SU-DHL-6 (cell line): ENCODE data around the gene MICAL2.

Experiments used
- H2AFZ ChIP-seq: fragments of 200-600 bp; sonication (generic); 2 replicates; pipeline ENCODE4 v1.6.1; 2014; ENCODE audit warnings: low read depth, mild to moderate bottlenecking, moderate library complexity, mixed read lengths, antibody characterized with exemption, low read length; ENCODE audit not compliant: severe bottlenecking
- H3F3A ChIP-seq: fragments of 200-600 bp; shearing (Covaris generic); 2 replicates; pipeline ENCODE4 v1.6.0; 2016; ENCODE audit warnings: antibody characterized with exemption, mild to moderate bottlenecking; ENCODE audit not compliant: insufficient read depth
- H3K27ac ChIP-seq: fragments of 200-600 bp; sonication (generic); 2 replicates; pipeline ENCODE4 v1.5.1; 2016; ENCODE audit warnings: low read depth, mild to moderate bottlenecking, low read length, moderate library complexity, mixed read lengths
- H3K27me3 ChIP-seq: fragments of 200-600 bp; sonication (generic), shearing (Covaris generic); 2 replicates; pipeline ENCODE4 v1.6.0; 2014; ENCODE audit warnings: mild to moderate bottlenecking, low read length
- H3K36me3 ChIP-seq: fragments of 200-600 bp; sonication (generic); 2 replicates; pipeline ENCODE4 v1.6.1; 2014; ENCODE audit warnings: mild to moderate bottlenecking, low read length, mixed read lengths
- H3K4me2 ChIP-seq: fragments of 300-600, 200-600 bp; shearing (Covaris generic), sonication (generic); 2 replicates; pipeline ENCODE4 v1.6.0; 2014; ENCODE audit warnings: low read length, low read depth, mild to moderate bottlenecking; ENCODE audit not compliant: poor library complexity, severe bottlenecking
- H3K4me3 ChIP-seq: fragments of 200-600 bp; sonication (generic); 2 replicates; pipeline ENCODE4 v1.5.1; 2014; ENCODE audit warnings: antibody characterized with exemption, low read length, mild to moderate bottlenecking, mixed read lengths; ENCODE audit not compliant: insufficient read depth, poor library complexity, severe bottlenecking
- H3K79me2 ChIP-seq: fragments of 200-600 bp; sonication (generic); 2 replicates; pipeline ENCODE4 v1.6.1; 2014; ENCODE audit warnings: mild to moderate bottlenecking, low read length, moderate library complexity; ENCODE audit not compliant: insufficient read depth
- H3K9ac ChIP-seq: fragments of 200-600 bp; sonication (generic); 2 replicates; pipeline ENCODE4 v1.7.0; 2014; ENCODE audit warnings: mild to moderate bottlenecking, low read length
- H3K9me2 ChIP-seq: fragments of 200-600 bp; sonication (generic); replicated peaks from 2 replicates; pipeline ENCODE4 v1.6.1; 2014; ENCODE audit warnings: low read length; ENCODE audit not compliant: insufficient read depth
- H3K9me3 ChIP-seq: fragments of 200-600 bp; sonication (generic); 2 replicates; pipeline ENCODE4 v1.6.1; 2014; ENCODE audit warnings: low read length, mixed read lengths; ENCODE audit not compliant: insufficient read depth
- H4K20me1 ChIP-seq: fragments of 200-600 bp; sonication (generic); 2 replicates; pipeline ENCODE4 v1.6.1; 2014; ENCODE audit warnings: low read depth, mild to moderate bottlenecking, antibody characterized with exemption, low read length, moderate library complexity, mixed read lengths
- EZH2phosphoT487 ChIP-seq: fragments of 200-600 bp; sonication (generic), shearing (Covaris generic); conservative IDR thresholded peaks from 2 replicates; pipeline ENCODE4 v1.6.1; 2018; ENCODE audit warnings: mild to moderate bottlenecking, antibody characterized with exemption, low read length, moderate library complexity, mixed read lengths
- TF ChIP-seq, protein P1 (sequence below): fragments of 200-600 bp; sonication (generic); IDR thresholded peaks from one replicate; pipeline ENCODE4 v1.5.1; 2017; ENCODE audit warnings: antibody characterized with exemption, mild to moderate bottlenecking, low read length, moderate library complexity; ENCODE audit not compliant: insufficient read depth, poor library complexity, severe bottlenecking

MICAL2 gene

DNA sequence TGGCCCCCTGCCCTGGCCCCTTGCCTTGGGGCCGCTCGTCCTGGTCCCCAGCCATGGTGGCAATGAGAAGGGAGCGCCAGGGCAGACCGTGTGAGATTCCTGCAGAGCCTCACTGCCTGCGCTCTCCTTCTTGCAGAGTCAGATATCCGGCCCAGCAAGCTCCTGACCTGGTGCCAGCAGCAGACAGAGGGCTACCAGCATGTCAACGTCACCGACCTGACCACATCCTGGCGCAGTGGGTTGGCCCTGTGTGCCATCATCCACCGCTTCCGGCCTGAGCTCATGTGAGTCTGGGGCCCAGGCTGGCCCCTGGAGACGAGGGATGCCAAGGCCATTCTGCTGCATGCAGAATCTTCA lies 114.1 kb downstream of the MICAL2 start:
- H3K27ac ChIP-seq = no peak overlapping the region
- H3K9ac ChIP-seq = no peak overlapping the region
- H3K4me3 ChIP-seq = no peak overlapping the region
- TF ChIP-seq EZH2phosphoT487 = no peak
- TF ChIP-seq, protein P1, sequence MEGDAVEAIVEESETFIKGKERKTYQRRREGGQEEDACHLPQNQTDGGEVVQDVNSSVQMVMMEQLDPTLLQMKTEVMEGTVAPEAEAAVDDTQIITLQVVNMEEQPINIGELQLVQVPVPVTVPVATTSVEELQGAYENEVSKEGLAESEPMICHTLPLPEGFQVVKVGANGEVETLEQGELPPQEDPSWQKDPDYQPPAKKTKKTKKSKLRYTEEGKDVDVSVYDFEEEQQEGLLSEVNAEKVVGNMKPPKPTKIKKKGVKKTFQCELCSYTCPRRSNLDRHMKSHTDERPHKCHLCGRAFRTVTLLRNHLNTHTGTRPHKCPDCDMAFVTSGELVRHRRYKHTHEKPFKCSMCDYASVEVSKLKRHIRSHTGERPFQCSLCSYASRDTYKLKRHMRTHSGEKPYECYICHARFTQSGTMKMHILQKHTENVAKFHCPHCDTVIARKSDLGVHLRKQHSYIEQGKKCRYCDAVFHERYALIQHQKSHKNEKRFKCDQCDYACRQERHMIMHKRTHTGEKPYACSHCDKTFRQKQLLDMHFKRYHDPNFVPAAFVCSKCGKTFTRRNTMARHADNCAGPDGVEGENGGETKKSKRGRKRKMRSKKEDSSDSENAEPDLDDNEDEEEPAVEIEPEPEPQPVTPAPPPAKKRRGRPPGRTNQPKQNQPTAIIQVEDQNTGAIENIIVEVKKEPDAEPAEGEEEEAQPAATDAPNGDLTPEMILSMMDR = no peak
- H3K4me2 ChIP-seq = no peak overlapping the region
- H3K9me2 ChIP-seq = no peaks in the 10 kb centered on the region
- no peaks in the 10 kb centered on the region for H3K79me2 ChIP-seq
- H3K36me3 ChIP-seq = no peaks in the 10 kb centered on the region
- no peaks in the 10 kb centered on the region for H3K9me3 ChIP-seq
- no peaks in the 10 kb centered on the region for H4K20me1 ChIP-seq
- no peaks in the 10 kb centered on the region for H3F3A ChIP-seq
- no peak overlapping the region for H2AFZ ChIP-seq
- H3K27me3 ChIP-seq = no peaks in the 10 kb centered on the region

DNA sequence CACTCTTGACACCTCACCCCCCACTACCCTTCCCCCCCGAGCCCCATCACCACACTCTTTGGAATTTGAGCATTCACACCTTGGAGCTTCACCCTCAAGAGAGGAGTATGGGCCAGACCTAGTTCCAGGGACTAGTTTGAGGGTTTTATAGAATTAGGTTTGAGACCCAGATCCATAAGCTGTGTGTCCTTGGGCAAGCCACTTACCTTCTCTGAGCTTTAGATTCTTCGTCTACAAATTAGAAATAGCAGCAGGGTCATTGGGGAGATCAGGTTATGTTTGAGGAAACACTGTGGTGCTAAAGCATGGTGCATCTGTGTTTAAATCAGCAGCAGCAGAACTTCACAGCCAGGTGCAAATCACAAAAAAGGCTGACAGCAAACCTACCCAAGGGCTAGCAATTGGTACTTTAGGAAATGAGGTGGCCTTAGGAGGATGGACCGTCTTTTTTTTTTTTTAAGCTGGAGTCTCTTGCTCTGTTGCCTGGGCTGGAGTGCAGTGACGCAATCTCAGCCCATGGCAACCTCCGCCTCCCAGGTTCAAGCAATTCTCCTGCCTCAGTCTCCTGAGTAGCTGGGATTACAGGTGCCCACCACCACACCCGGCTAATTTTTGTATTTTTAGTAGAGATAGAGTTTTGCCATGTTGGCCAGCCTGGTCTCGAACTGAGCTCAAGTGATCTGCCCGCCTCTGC lies 114.8 kb downstream of the MICAL2 start:
- Histone ChIP-seq H2AFZ (no peak overlapping the region), H3K4me2 (no peak overlapping the region), H3K9ac (no peak overlapping the region), H3K27me3 (no peaks in the 10 kb centered on the region), H3K27ac (no peak overlapping the region), H4K20me1 (no peaks in the 10 kb centered on the region), H3K36me3 (no peaks in the 10 kb centered on the region), H3K4me3 (no peak overlapping the region), H3K9me2 (no peaks in the 10 kb centered on the region), H3K79me2 (no peaks in the 10 kb centered on the region), H3F3A (no peaks in the 10 kb centered on the region), H3K9me3 (no peaks in the 10 kb centered on the region)
- no peak for TF ChIP-seq EZH2phosphoT487
- TF ChIP-seq, protein P1 = no peak

DNA sequence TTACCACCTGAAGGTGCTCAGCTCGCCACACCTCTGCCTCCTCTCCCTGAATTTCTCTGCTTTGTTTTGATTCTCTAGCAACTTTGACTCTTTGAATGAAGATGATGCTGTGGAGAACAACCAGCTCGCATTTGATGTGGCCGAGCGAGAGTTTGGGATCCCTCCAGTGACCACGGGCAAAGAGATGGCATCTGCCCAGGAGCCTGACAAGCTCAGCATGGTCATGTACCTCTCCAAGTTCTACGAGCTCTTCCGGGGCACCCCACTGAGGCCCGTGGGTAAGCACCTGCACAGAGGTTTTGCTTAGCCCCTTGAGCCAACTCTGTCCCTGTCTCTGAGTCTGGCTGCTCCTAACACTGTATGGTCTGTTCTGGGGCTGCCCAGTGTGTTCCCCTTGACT lies 115.7 kb downstream of the MICAL2 start:
- H3K79me2 ChIP-seq = no peaks in the 10 kb centered on the region
- H3K27me3 ChIP-seq = no peaks in the 10 kb centered on the region
- no peaks in the 10 kb centered on the region for H3K36me3 ChIP-seq
- no peak overlapping the region for H3K27ac ChIP-seq
- TF ChIP-seq, protein P1 = no peak
- no peak for TF ChIP-seq EZH2phosphoT487
- no peak overlapping the region for H3K4me2 ChIP-seq
- no peaks in the 10 kb centered on the region for H3K9me2 ChIP-seq
- no peaks in the 10 kb centered on the region for H3F3A ChIP-seq
- H4K20me1 ChIP-seq = no peaks in the 10 kb centered on the region
- H3K9ac ChIP-seq = no peak overlapping the region
- no peak overlapping the region for H3K4me3 ChIP-seq
- no peak overlapping the region for H2AFZ ChIP-seq
- no peaks in the 10 kb centered on the region for H3K9me3 ChIP-seq
